Progenitor cell of endocrine pancreas (in vitro differentiated cells): ENCODE results near the gene MAPKAPK2. TPM values are rescaled to one million over a fixed set of nuclear protein-coding genes. Genes with fewer than 3 reads are reported as not detected.

ENCODE experiments used
- DNase-seq: peaks from one replicate; pipeline ENCODE4 v3.0.0; 2021; ENCODE audit warnings: low spot score; ENCODE audit not compliant: unreplicated experiment
- H3K27ac Mint-ChIP-seq: 2 replicates; pipeline ENCODE4 v1.8.0; 2021; ENCODE audit warnings: mild to moderate bottlenecking, moderate library complexity, mixed read lengths
- H3K27me3 Mint-ChIP-seq: 2 replicates; pipeline ENCODE4 v1.8.0; 2021; ENCODE audit warnings: mixed read lengths
- H3K36me3 Mint-ChIP-seq: 2 replicates; pipeline ENCODE4 v1.8.0; 2022; ENCODE audit warnings: mixed read lengths; ENCODE audit not compliant: insufficient read depth
- H3K4me1 Mint-ChIP-seq: 2 replicates; pipeline ENCODE4 v1.8.0; 2021; ENCODE audit warnings: low read depth, mixed read lengths
- H3K4me3 Mint-ChIP-seq: 2 replicates; pipeline ENCODE4 v1.8.0; 2021; ENCODE audit warnings: low read depth, mild to moderate bottlenecking, moderate library complexity, mixed read lengths
- H3K9me3 Mint-ChIP-seq: 2 replicates; pipeline ENCODE4 v1.8.0; 2021; ENCODE audit warnings: low read depth, mixed read lengths
- CTCF ChIP-seq: fragments of 200-600 bp; sonication (generic); IDR thresholded peaks from one replicate; pipeline ENCODE4 v1.5.0; 2021; ENCODE audit warnings: antibody characterized with exemption, mild to moderate bottlenecking; ENCODE audit not compliant: unreplicated experiment
- total RNA-seq: library from RNA; stranded (reverse); gene quantifications from 2 replicates; pipeline ENCODE4 v1.2.1, GENCODE V29; 2021

The MAPKAPK2 gene
- total RNA-seq, 1 donor from 2014 or later, result 60.8 TPM

- Mint-ChIP-seq H3K27me3 (no peaks in the 10 kb centered on the region), H3K36me3 (no peaks in the 10 kb centered on the region), H3K4me1 (peaks cover 32% of the 10 kb centered on the region), H3K4me3 (no peak overlapping the region), H3K27ac (peak overlapping the region; percentile 10), H3K9me3 (no peaks in the 10 kb centered on the region)
- no peak for DNase-seq
- TF ChIP-seq CTCF, result no peak
These were observed 28.4 kb downstream of the MAPKAPK2 start for GRCh38 chr1:206713070-206713469.

- TF ChIP-seq CTCF, result no peak
- no peak for DNase-seq
- Mint-ChIP-seq H3K27me3 (no peaks in the 10 kb centered on the region), H3K36me3 (no peaks in the 10 kb centered on the region), H3K9me3 (no peaks in the 10 kb centered on the region), H3K27ac (no peak overlapping the region), H3K4me1 (peaks cover 26% of the 10 kb centered on the region), H3K4me3 (no peak overlapping the region)
These were observed 29.2 kb downstream of the MAPKAPK2 start for GRCh38 chr1:206713910-206714312.

- peaks cover 20% of the 10 kb centered on the region for H3K4me1 Mint-ChIP-seq
- TF ChIP-seq CTCF, result no peak
- no peak overlapping the region for H3K27ac Mint-ChIP-seq
- H3K4me3 Mint-ChIP-seq, result no peak overlapping the region
- H3K36me3 Mint-ChIP-seq, result no peaks in the 10 kb centered on the region
- no peaks in the 10 kb centered on the region for H3K9me3 Mint-ChIP-seq
- no peak for DNase-seq
- no peaks in the 10 kb centered on the region for H3K27me3 Mint-ChIP-seq
These were observed 29.8 kb downstream of the MAPKAPK2 start for GRCh38 chr1:206714331-206715058.

GRCh38 chr1:206715120-206715519, 30.4 kb downstream of the MAPKAPK2 start:
- Mint-ChIP-seq H3K4me3 (no peak overlapping the region), H3K27ac (no peak overlapping the region), H3K4me1 (peaks cover 17% of the 10 kb centered on the region), H3K9me3 (no peaks in the 10 kb centered on the region), H3K36me3 (no peaks in the 10 kb centered on the region), H3K27me3 (no peaks in the 10 kb centered on the region)
- no peak for TF ChIP-seq CTCF
- no peak for DNase-seq

GRCh38 chr1:206715552-206716158, 30.9 kb downstream of the MAPKAPK2 start:
- no peak overlapping the region for H3K27ac Mint-ChIP-seq
- no peak for TF ChIP-seq CTCF
- DNase-seq, result no peak
- no peaks in the 10 kb centered on the region for H3K9me3 Mint-ChIP-seq
- H3K4me3 Mint-ChIP-seq, result no peak overlapping the region
- H3K27me3 Mint-ChIP-seq, result no peaks in the 10 kb centered on the region
- H3K36me3 Mint-ChIP-seq, result no peaks in the 10 kb centered on the region
- H3K4me1 Mint-ChIP-seq, result peaks cover 12% of the 10 kb centered on the region
